GM10266 (cell line): ENCODE measurements around the gene GALNT2.

Source experiments
- DNase-seq: peaks from one replicate; pipeline ENCODE4 v3.0.0; 2012; ENCODE audit errors: extremely low spot score
- TF ChIP-seq, protein P1 (sequence below): IDR thresholded peaks from 2 replicates; pipeline ENCODE4 v1.5.1; 2012; ENCODE audit warnings: mild to moderate bottlenecking, low read depth; ENCODE audit not compliant: control insufficient read depth, insufficient read depth; ENCODE audit errors: missing control alignments

GALNT2 gene

DNA sequence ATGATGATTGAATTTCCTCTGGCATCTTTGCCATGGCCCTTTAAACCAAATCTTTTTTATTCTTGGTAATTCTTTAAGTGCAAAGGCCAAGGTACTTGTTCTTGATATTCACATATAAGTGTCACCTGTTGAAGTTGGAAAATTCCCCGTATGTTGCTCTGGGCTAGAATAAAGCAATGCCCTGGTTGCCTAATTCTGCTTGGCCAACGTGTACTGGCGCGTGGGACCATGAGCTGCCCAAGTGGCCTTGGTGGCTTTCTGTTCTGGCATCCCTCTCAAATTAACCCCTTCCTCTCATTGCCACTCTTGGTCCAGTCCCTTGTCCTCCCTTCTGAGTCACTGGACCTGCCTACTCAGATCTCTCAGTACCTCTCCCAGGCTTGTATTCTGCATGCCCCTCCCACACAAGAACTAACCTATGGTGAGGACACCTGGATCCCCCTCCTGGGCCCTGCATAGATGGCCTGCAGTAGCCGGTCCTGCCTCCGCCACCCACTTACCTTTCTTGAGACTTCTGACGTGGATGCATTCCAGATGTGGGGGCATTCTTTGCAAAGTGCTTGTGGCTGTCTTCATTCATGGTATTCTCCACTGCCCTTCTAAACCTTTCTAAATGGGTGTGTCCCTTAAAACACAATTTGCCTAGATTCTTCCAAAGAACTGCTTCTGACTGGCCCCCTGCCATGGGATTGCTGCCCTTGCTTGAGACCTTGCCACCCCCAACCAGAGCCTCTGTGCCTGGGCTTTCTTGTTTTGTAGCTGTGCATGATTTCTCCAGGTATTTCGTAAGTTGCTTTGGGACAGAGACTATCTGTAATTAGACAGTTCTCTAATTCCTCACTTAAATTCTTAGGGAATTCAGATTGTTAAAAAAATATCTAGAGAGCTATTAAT is 152.4 kb downstream of the GALNT2 start:
- DNase-seq = no peak
- TF ChIP-seq, protein P1, sequence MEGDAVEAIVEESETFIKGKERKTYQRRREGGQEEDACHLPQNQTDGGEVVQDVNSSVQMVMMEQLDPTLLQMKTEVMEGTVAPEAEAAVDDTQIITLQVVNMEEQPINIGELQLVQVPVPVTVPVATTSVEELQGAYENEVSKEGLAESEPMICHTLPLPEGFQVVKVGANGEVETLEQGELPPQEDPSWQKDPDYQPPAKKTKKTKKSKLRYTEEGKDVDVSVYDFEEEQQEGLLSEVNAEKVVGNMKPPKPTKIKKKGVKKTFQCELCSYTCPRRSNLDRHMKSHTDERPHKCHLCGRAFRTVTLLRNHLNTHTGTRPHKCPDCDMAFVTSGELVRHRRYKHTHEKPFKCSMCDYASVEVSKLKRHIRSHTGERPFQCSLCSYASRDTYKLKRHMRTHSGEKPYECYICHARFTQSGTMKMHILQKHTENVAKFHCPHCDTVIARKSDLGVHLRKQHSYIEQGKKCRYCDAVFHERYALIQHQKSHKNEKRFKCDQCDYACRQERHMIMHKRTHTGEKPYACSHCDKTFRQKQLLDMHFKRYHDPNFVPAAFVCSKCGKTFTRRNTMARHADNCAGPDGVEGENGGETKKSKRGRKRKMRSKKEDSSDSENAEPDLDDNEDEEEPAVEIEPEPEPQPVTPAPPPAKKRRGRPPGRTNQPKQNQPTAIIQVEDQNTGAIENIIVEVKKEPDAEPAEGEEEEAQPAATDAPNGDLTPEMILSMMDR = no peak

DNA sequence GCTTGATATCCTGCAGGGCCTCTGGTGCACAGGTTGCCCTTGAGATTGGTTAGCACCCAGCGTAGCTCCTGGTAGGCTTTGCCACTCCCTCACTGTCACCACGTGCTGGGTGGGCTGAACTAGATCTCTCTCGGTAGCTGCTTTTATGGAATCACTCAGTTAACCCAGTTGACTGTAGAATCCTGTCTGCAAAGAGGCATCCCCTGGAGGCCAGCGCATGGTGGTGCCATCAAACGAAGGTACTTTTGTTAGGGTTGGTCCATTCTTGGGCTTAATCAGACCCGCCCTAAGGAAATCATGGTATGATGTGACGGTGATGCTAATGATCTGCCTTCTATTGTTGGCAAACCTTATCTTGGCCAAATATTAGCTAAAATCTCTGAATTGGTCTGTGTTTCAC is 153.4 kb downstream of the GALNT2 start:
- TF ChIP-seq, protein P1 = no peak

DNA sequence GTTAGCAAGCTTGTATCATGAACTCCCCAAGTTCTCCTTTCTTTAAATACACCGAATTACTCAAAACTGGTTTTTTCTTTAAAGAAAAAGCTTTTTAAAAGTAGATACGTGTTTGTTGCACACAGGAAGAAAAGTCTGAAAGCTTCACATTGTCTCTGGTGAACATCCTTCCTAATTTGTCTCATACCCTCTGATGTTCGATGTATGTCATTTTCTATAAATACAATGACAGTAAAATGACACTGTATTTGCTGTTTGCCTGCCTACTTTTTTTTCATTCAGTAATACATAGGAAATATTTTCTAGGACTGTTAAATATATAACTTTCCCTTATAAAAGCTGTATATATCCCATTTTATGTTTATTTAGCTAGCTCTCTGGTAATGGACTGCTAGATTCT is 153.9 kb downstream of the GALNT2 start:
- TF ChIP-seq, protein P1 = no peak

More for the DNA sequence above, 153.4 kb downstream of the GALNT2 start:
- DNase-seq = no peak

DNA sequence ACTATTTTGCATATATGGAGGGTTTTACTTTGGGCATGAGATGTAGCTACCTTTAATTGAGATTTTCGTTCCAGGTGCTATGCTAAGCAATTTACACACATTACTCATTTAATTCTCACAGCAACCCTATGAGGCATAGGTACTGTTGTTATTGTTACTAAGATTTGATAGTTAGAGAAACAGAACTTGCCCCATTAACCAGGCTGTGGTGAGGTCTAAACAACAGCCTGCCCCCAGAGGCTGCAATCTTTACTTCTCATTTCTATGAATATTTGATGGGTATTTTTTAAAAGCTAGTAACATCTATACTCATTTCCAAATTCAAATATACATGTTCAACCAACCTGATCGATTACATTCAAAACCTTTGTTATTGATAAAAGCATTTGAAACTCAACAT is 155.6 kb downstream of the GALNT2 start:
- TF ChIP-seq, protein P1 = no peak

More for the DNA sequence above, 153.9 kb downstream of the GALNT2 start:
- DNase-seq = no peak

DNA sequence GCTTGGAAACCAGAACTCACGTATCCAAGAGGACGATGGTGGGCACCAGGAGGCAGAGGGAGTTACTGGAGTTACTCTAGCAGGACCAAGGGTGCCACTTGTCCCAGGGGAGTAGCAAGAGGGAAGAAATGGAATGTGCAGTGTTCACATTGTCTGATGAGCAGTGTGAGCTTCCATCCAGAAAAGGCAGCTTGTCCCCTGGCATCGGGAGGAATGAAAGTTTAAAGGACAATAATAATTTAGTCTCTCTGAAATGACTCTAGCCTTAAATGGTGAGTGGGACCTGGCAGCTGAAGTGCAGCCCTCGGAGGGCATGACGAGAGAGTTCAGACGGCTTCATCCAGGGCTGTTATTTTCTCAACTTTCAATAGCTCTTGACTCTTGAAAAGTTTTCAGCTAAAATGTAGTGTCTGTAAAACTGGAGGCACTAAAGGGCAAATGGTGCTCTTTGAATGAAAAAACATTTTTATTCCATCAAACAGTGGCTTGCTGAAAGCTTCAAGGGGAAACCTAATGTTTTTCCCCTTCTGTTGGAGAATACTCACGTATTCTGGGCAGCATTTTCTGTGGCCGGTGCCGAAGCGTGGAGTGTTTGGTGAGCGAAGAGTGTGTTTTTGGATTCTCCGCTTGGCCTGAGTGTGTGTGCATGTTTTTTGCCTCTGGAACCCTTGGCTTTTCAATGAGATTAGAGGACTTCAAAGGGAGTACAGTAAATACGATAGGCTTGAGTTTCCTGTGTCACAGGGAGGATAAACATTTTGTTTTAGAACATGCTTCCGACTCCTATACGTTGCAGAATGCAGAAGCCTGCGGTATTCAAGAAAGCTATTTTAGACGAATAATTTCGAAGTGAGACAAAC is 157.3 kb downstream of the GALNT2 start:
- DNase-seq = no peak
- TF ChIP-seq, protein P1 = no peak

More for the DNA sequence above, 155.6 kb downstream of the GALNT2 start:
- DNase-seq = no peak

DNA sequence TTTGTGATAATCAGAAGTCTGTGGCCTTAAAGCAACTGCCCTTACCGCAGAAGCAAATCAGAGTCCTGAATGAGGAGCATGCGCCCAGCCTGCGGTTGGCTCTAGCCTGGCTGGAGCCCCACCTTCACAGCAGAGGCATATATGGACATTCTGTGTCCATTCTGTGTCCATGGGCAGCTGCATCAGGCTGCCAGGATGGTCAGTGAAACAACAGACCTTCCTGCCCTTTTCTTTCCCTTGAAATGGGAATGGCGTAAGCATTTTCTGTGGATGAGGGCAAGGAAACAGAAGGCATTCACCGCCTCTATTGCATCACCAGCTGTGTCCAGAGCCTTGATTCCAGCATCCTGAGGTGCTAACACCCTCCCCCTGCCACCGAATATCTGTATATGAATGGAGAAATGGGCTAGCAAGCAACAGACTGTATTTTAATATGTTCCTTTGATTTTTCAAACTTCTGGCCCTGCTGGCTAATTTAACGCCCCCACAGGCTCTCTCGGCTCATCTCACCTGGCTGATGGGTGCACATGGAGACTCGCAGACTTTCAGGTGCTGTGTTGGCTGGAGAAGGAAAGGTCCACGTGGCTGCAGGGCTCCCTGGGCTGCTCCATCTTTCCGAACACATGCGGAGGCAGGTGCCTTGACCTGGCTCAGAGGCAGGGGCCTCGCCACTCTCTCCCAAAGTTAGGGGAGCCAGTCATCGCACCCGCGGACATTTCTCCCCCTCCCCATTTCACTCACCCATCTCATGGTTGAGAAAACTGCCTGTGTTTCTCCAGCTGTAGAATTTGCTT is 159.2 kb downstream of the GALNT2 start:
- TF ChIP-seq, protein P1 = no peak
- DNase-seq = no peak
